Trophoblast cell (in vitro differentiated cells and primary cell): ENCODE measurements around the gene PRKCH.

ENCODE experiments used
- DNase-seq, 2 donors: peaks; one replicate each; pipeline ENCODE4 v3.0.0-alpha.2; 2016
- H2AFZ ChIP-seq: 2 replicates; pipeline ENCODE4 v1.6.1; 2013; ENCODE audit warnings: low read length, moderate library complexity, mild to moderate bottlenecking; ENCODE audit not compliant: insufficient read depth, poor library complexity
- H2AK5ac ChIP-seq: 2 replicates; pipeline ENCODE4 v1.6.1; 2013; ENCODE audit warnings: mild to moderate bottlenecking, low read length
- H2BK120ac ChIP-seq: 2 replicates; pipeline ENCODE4 v1.6.1; 2013; ENCODE audit warnings: low read length, mild to moderate bottlenecking, moderate library complexity; ENCODE audit not compliant: insufficient read depth, poor library complexity
- H2BK12ac ChIP-seq: 2 replicates; pipeline ENCODE4 v1.6.1; 2013; ENCODE audit warnings: mild to moderate bottlenecking, low read length, moderate library complexity
- H2BK5ac ChIP-seq: 2 replicates; pipeline ENCODE4 v1.6.1; 2013; ENCODE audit warnings: low read length, low read depth, moderate library complexity, mild to moderate bottlenecking; ENCODE audit not compliant: poor library complexity
- H3K14ac ChIP-seq: 2 replicates; pipeline ENCODE4 v1.6.1; 2013; ENCODE audit warnings: mild to moderate bottlenecking, low read length
- H3K18ac ChIP-seq: 2 replicates; pipeline ENCODE4 v1.6.1; 2013; ENCODE audit warnings: mild to moderate bottlenecking, low read length
- H3K23ac ChIP-seq: 2 replicates; pipeline ENCODE4 v1.6.1; 2013; ENCODE audit warnings: low read length
- H3K27ac ChIP-seq: 2 replicates; pipeline ENCODE4 v1.5.1; 2013; ENCODE audit warnings: low read depth, mild to moderate bottlenecking, inconsistent platforms, low read length, moderate library complexity
- H3K27me3 ChIP-seq: 2 replicates; pipeline ENCODE4 v1.6.1; 2013; ENCODE audit warnings: inconsistent platforms, mild to moderate bottlenecking, low read length, moderate library complexity; ENCODE audit not compliant: insufficient read depth
- H3K36me3 ChIP-seq, 2 experiments: 1 replicate in 1 of 2; 2 replicates in 1 of 2; pipeline ENCODE4 v1.6.1; 2013; ENCODE audit warnings: low read length in 2 of 2, mild to moderate bottlenecking in 2 of 2, moderate library complexity in 1 of 2; ENCODE audit not compliant: insufficient read depth in 2 of 2, control insufficient read depth in 1 of 2
- H3K4ac ChIP-seq: 2 replicates; pipeline ENCODE4 v1.6.1; 2013; ENCODE audit warnings: low read depth, mild to moderate bottlenecking, low read length, moderate library complexity
- H3K4me1 ChIP-seq, 2 experiments: 1 replicate in 1 of 2; 2 replicates in 1 of 2; pipeline ENCODE4 v1.6.1; 2013; ENCODE audit warnings: low read length in 2 of 2, mild to moderate bottlenecking in 2 of 2, moderate library complexity in 1 of 2; ENCODE audit not compliant: insufficient read depth in 2 of 2, control insufficient read depth in 1 of 2
- H3K4me2 ChIP-seq: 2 replicates; pipeline ENCODE4 v1.6.1; 2013; ENCODE audit warnings: inconsistent platforms, mild to moderate bottlenecking, low read length, moderate library complexity
- H3K4me3 ChIP-seq: 2 replicates; pipeline ENCODE4 v1.5.1; 2013; ENCODE audit warnings: mild to moderate bottlenecking, low read depth, low read length, inconsistent platforms
- H3K79me1 ChIP-seq: one replicate; pipeline ENCODE4 v1.6.1; 2013; ENCODE audit warnings: low read length
- H3K79me2 ChIP-seq: 2 replicates; pipeline ENCODE4 v1.6.1; 2013; ENCODE audit warnings: low read length, mild to moderate bottlenecking; ENCODE audit not compliant: control insufficient read depth, insufficient read depth, poor library complexity
- H3K9ac ChIP-seq: 2 replicates; pipeline ENCODE4 v1.6.1; 2013; ENCODE audit warnings: mild to moderate bottlenecking, low read length
- H3K9me3 ChIP-seq: 2 replicates; pipeline ENCODE4 v1.6.1; 2013; ENCODE audit warnings: low read depth, mild to moderate bottlenecking, control low read depth, inconsistent platforms, low read length; ENCODE audit not compliant: insufficient read depth
- H4K12ac ChIP-seq: 2 replicates; pipeline ENCODE4 v1.6.1; 2013; ENCODE audit warnings: low read depth, mild to moderate bottlenecking, low read length, moderate library complexity
- H4K8ac ChIP-seq: 2 replicates; pipeline ENCODE4 v1.6.1; 2013; ENCODE audit warnings: low read depth, mild to moderate bottlenecking, low read length, moderate library complexity
- H4K91ac ChIP-seq: one replicate; pipeline ENCODE4 v1.6.1; 2013; ENCODE audit warnings: low read depth, mild to moderate bottlenecking, low read length, moderate library complexity
- WGBS: extraction: QIAGEN DNeasy Blood & Tissue Kit; methylation state at CpG from one replicate; pipeline ENCODE4 v1.1.7; 2013; ENCODE audit warnings: missing lambda C conversion rate; ENCODE audit not compliant: insufficient read length, insufficient coverage; ENCODE audit errors: extremely low coverage; 5-methylcytosine and 5-hydroxymethylcytosine counted together

PRKCH gene

GRCh38 chr14:61443481-61443880 is 122.1 kb downstream of the PRKCH start:
- DNase-seq = no peak
- Histone ChIP-seq H2AK5ac (no peak overlapping the region), H4K8ac (no peak overlapping the region), H2BK120ac (no peak overlapping the region), H3K27me3 (no peaks in the 10 kb centered on the region), H3K14ac (no peak overlapping the region), H3K4me2 (no peak overlapping the region), H2BK12ac (no peak overlapping the region), H2AFZ (no peak overlapping the region), H4K91ac (no peak overlapping the region), H3K36me3 (peaks cover 0 to 5% of the 10 kb centered on the region in 2 experiments), H2BK5ac (no peak overlapping the region), H3K27ac (no peak overlapping the region), H3K79me1 (peaks cover 8% of the 10 kb centered on the region), H3K18ac (no peak overlapping the region), H3K4me1 (peaks cover 10 to 17% of the 10 kb centered on the region in 2 experiments), H3K4me3 (no peak overlapping the region), H3K9me3 (no peaks in the 10 kb centered on the region), H4K12ac (no peak overlapping the region), H3K79me2 (peaks cover 6% of the 10 kb centered on the region), H3K23ac (no peak overlapping the region), H3K4ac (no peak overlapping the region), H3K9ac (no peak overlapping the region)
- no CpG with 5 or more reads among the region's 3 CpGs for WGBS

- Histone ChIP-seq H4K12ac (no peak overlapping the region), H3K79me1 (peaks cover 5% of the 10 kb centered on the region), H3K4me2 (no peak overlapping the region), H3K14ac (no peak overlapping the region), H2BK12ac (no peak overlapping the region), H2BK5ac (no peak overlapping the region), H4K8ac (no peak overlapping the region), H3K23ac (no peak overlapping the region), H3K4me1 (peaks cover 6 to 10% of the 10 kb centered on the region in 2 experiments), H2AK5ac (no peak overlapping the region), H3K18ac (no peak overlapping the region), H3K9ac (peak overlapping the region; percentile 48), H2AFZ (no peak overlapping the region), H3K4ac (no peak overlapping the region), H3K27me3 (no peaks in the 10 kb centered on the region), H3K27ac (no peak overlapping the region), H2BK120ac (no peak overlapping the region), H3K36me3 (peaks cover 0 to 7% of the 10 kb centered on the region in 2 experiments), H3K79me2 (peaks cover 6% of the 10 kb centered on the region), H4K91ac (no peak overlapping the region), H3K9me3 (no peaks in the 10 kb centered on the region), H3K4me3 (no peak overlapping the region)
- no CpG with 5 or more reads among the region's 5 CpGs for WGBS
- no peak for DNase-seq
Measured at GRCh38 chr14:61444215-61444768, 122.9 kb downstream of the PRKCH start.

- H3K23ac ChIP-seq = no peak overlapping the region
- H3K36me3 ChIP-seq = peaks cover 18 to 23% of the 10 kb centered on the region in 2 experiments
- H4K12ac ChIP-seq = no peak overlapping the region
- H3K27me3 ChIP-seq = no peaks in the 10 kb centered on the region
- no peak overlapping the region for H3K4me2 ChIP-seq
- no CpG with 5 or more reads among the region's 2 CpGs for WGBS
- H3K27ac ChIP-seq = no peak overlapping the region
- H2AK5ac ChIP-seq = no peak overlapping the region
- no peak overlapping the region for H3K4me3 ChIP-seq
- no peak overlapping the region for H3K9ac ChIP-seq
- no peak overlapping the region for H2BK12ac ChIP-seq
- H4K8ac ChIP-seq = no peak overlapping the region
- H2BK120ac ChIP-seq = no peak overlapping the region
- no peaks in the 10 kb centered on the region for H3K79me1 ChIP-seq
- no peaks in the 10 kb centered on the region for H3K9me3 ChIP-seq
- H3K4me1 ChIP-seq = no peaks in the 10 kb centered on the region
- no peak overlapping the region for H2BK5ac ChIP-seq
- H3K18ac ChIP-seq = no peak overlapping the region
- no peaks in the 10 kb centered on the region for H3K79me2 ChIP-seq
- DNase-seq = no peak
- no peak overlapping the region for H3K14ac ChIP-seq
- no peak overlapping the region for H4K91ac ChIP-seq
- H3K4ac ChIP-seq = no peak overlapping the region
- H2AFZ ChIP-seq = no peak overlapping the region
Measured at GRCh38 chr14:61451491-61451890, 130.1 kb downstream of the PRKCH start.

GRCh38 chr14:61451891-61452400 is 130.6 kb downstream of the PRKCH start:
- no peak overlapping the region for H3K14ac ChIP-seq
- H3K27me3 ChIP-seq = no peaks in the 10 kb centered on the region
- no peak overlapping the region for H3K4me3 ChIP-seq
- no peaks in the 10 kb centered on the region for H3K4me1 ChIP-seq
- peaks cover 21 to 25% of the 10 kb centered on the region in 2 experiments for H3K36me3 ChIP-seq
- no peaks in the 10 kb centered on the region for H3K9me3 ChIP-seq
- H3K18ac ChIP-seq = no peak overlapping the region
- H2AK5ac ChIP-seq = no peak overlapping the region
- H2BK120ac ChIP-seq = no peak overlapping the region
- no peak overlapping the region for H3K23ac ChIP-seq
- no peak overlapping the region for H4K12ac ChIP-seq
- H4K8ac ChIP-seq = no peak overlapping the region
- no peak overlapping the region for H3K27ac ChIP-seq
- DNase-seq = no peak
- H4K91ac ChIP-seq = no peak overlapping the region
- no peak overlapping the region for H3K9ac ChIP-seq
- H3K4me2 ChIP-seq = no peak overlapping the region
- H2AFZ ChIP-seq = no peak overlapping the region
- H2BK5ac ChIP-seq = no peak overlapping the region
- no CpG with 5 or more reads among the region's 6 CpGs for WGBS
- H3K79me2 ChIP-seq = no peaks in the 10 kb centered on the region
- no peak overlapping the region for H2BK12ac ChIP-seq
- no peak overlapping the region for H3K4ac ChIP-seq
- no peaks in the 10 kb centered on the region for H3K79me1 ChIP-seq
